Kidney glomerular epithelial cell (primary cell): ENCODE data around the gene CTTN.
"Not testable (repeated sequence)": the region's sequence is repeated elsewhere in the genome, so short reads cannot be mapped to it uniquely, and the experiment has no call there.

Experiments used
- DNase-seq: peaks from one replicate; lab custom pipeline; 2025; lab: John Stamatoyannopoulos, UW

Gene CTTN

DNA sequence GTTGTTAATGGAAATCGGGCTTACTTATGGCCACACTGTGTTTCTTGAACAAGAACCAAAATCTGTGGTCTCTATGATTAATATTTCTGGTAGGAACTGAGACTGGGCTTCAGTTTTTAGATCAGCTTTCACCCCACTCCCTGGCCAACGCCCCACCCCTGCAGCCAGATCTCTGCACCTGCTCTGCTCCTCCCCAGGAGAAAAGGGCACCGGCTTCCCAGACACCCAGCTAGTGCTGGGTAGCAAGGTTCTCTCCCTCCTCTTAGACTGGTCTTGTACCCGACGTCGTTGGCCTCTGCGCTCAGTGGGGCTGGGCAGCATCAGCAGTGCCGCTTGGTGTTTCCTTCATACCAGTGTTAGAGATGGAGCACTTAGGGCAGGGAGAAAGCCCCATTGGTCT lies 17.0 kb upstream of the CTTN start:
- DNase-seq, result no peak

DNA sequence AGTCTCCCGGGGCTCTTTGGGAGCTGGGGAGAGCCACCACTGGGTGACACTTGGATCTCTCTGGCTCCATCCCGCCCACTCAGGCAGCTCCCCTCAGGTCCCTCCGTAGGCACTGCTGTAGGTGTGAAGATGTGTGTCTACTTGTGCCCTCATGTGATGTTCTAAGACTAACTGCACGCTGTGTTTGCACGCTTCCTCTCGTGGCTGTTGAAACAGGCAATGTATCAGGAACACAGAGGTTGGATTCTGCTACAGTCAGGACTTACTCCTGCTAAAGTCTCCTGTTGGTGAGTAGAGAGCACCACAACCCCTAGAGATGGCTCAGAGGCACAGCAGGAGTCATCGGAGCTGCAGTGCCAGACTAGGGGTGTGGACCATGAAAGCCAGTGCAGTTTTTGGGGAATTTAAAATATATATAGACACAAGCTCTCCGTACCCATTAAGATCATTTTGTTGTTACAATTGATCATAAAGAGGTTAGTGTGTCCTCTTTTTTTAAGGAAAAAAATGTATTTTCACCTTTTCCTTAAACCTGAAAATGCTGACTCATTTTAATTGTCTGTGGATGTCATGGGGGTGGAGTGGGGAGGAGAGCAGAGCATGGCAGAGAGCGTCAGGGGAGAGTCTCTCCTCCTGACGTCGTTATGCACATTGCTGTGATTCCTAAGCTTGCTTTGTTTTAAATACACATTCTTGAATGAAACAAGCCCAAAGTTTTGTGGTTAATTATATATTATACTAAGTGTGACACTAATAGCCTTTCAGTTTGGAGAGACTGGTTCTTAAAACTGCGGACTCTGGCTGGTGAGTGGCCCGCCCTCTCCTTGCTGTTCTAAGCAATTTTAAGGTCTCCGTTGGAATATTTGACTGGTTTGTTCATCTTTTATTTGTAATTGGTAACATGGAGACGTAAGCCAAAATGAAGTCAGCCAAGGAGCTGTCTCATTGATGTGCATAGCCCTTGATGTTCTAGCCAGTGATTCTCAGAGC lies 16.2 kb upstream of the CTTN start:
- peak; percentile 64 for DNase-seq

DNA sequence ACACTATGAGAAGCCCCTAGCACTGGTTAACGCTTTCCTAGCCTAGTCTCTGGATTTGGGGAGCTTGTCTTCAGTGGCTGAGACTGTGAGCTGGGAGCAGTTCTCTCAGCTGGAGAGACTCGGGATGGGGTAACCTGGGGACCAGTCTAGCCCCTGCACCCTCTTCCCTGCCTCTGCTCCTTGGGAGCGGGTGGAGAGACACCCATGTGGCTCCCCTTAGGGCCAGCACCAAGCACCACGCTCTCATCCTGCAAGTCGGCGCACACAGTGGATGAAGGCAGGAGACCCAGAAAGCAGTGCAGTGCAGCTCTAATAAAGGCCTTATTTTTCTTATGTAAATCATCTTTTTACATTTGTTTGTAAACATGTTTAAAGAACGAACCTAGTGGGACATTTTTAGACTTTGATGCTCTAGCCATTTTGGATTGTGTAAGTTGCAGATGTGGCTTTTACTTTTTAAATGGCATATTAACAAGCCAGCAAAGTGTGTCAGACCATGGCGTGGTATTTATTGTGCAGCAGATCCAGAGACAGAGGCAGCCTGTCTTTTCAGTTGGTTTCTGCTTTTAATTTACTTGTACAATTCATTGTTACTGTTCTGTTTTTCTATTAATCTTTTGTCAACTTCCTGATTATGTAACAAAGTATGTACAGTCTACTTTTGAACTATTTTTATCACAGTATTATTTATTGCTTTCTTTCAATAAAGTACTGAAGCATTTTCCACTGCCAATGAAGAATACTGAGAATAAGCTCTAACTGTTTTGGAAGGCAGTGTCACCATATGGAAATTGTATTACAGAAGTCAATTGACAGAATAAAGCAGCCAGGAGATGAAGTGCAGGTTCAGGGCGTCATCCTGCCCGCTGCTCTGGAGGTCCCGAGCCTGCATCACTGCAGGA lies 14.4 kb upstream of the CTTN start:
- DNase-seq, result no peak

DNA sequence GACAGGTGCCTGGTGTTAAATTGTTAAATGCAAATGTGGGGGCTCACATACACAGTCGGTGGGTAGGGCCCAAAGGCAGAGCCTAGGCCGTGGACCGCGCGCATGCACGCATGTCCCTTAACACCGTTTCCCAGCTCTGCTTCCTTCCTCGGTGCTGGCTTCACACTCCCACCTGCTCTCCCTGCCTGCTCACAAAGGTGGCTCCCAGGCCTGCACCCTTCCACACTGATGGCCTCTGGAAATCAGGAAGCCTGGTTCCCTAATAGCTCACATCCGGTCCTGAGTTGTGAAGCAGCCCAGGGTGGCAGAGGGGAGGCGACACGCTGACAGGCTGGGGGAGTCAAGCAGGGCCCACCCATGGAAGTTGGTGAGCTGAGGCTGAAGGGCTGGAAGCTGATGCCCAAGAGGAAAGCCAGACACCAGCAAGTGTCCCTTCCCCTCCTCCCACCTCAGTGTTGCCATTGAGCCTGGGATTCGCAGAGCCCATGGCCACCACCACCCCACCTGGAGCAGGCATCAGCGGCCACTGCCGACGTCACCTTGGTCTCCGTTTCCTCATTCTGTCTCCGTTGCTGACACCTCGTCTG lies 13.7 kb upstream of the CTTN start:
- DNase-seq, result no peak

DNA sequence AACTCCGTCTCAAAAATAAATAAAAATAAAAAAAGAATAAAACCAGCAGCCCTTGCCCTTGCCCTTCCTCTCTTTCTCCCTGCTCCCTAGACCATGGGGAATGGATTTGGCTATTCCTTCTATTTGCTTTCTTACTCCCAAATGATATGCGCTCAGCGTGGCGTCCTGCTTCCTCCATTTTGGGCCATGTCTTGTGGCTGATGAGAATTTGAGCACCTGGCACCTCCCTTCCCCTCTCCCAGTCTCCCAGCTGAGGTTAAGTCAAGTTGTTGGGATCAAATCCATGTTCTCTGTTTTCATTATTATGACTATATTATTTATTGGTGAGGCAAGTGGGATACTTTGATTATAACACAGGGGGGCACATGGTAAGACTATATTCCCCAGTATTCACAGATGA lies 10.8 kb upstream of the CTTN start:
- DNase-seq, result no peak

DNA sequence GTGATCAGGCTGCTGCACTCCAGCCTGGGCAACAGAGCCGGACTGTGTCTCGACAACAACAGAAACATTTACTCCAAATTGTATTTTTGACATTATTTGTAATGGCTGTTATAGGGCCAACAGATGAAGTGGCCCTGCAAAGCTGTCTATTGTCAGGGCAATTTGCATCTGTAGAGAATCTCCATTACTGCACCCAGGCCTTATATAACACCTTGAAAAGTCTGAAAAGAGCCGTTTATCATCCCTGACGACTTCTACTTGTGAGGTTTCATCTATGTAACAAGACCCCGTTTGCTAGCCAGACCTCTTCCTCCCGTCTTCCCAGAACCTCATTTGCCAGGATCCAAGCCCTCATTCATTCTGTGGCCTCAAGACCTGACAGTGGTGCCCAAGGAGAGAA lies 9.1 kb upstream of the CTTN start:
- DNase-seq, result no peak

DNA sequence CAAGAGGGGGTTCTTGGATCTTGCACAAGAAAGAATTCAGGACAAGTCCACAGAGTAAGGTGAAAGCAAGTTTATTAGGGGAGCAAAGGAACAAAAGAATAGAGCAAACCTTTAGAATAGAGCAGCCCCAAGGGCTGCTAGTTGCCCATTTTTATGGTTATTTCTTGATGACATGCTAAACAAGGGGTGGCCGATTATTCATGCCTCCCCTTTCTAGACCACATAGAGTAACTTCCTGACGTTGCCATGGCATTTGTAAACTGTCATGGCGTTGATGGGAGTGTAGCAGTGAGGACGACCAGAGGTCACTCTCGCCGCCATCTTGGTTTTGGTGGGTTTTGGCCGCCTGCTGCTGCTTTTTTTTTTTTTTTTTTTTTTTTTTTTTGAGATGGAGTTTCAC lies 7.4 kb upstream of the CTTN start:
- not testable (repeated sequence) for DNase-seq

DNA sequence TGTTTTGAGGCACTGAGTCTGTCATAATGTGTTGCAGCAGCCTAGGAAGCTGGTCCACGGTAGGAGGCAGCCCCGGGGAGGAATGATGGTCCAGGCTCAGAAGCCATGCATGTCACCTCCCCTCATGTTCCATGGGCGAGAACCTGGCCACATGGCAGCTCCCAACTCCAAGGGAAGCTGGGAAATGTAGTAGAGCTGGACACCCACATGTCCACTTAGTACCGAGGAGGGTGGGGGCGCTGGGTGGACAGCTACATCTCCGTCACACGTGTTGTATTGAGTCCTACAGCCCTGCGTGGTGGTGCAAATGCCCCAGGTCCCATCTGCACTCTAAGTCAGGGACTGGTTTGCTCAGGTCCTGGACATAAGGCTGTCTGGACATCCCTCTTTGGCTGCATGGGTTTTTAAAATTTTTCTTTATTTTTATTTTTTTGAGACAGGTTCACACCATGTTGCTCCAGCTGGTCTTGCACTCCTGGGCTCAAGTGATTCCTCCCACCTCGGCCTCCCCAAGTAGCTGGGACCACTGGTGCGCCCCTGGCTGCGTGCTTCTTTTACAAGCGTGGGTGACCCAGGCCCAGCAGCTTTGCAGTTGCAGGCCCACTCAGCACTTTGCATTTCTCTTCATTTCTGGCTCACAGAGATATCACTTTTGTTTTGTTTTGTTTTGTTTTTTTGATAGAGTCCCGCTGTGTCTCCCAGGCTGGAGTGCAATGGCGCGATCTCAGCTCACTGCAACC lies 3.9 kb upstream of the CTTN start:
- no peak for DNase-seq

DNA sequence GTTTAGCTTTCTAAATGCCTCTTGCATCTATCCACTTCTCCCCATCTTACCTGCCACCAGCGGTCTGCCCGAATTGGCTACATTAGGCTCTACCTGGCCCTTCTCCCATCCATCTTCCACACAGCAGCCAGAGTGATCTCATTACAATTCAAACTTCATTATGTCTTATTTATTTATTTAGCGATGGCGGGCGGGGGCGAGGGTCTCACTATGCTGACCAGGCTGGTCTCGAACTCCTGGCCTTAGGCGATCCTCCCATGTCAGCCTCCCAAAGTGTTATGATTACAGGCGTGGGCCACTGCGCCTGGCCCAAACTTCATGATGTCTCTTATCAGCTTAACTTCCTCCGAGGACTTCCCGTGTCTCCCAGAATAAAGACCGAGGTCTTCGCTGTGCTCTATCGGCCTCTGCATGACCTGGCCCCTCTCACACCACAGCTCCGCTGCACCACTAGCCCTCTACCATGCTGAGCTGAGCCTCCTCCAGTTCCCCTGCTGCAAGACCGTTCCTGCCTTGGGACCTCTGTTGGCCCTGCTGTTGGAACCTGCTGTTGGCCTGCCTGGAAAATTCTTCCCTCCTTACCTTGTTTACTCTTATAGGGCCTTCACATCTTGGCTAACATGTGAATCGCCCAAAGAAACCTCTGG lies 870 bp upstream of the CTTN start:
- no peak for DNase-seq

DNA sequence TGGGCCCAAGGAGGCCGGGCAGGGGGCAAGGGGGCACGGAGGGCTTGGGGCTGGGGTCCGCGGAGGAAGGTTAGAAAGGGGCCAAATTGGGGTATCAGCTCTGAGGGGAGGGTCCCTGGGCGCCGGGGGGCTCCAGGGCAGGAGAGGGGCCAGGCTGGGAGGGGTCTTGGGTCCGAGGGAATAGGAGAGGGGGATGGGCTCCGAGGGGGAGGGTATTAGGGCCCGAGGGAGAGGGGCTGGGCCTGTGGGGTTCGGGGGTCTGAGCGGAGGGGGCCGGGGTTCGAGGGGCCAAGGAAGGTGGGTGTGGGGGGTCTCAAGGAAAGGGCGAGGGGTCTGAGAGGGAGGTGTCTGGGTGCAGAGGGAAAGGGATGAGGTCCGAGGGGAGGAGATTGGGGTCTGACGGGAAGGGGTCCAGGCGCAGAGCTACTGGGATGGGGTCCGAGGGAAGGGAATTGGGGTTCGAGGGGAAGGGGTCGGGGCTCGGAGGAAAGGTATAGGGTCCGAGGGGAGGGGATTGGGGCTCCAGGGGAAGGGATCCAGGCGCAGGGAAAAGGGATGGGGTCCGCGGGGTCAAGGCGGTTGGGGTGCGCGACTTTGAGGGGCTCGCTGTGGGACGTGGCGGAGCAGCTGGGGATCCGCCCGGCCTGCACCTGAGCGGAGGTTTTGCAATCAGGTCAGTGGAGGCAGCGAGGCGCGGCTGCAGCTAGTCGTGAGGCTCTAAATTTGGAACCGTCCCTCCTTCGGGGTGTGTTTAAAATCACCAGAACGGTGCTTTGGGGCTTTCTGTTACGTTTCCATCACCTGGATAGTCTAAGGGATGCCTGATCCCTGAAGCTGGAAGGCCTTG lies 728 bp downstream of the CTTN start:
- DNase-seq, result no peak

DNA sequence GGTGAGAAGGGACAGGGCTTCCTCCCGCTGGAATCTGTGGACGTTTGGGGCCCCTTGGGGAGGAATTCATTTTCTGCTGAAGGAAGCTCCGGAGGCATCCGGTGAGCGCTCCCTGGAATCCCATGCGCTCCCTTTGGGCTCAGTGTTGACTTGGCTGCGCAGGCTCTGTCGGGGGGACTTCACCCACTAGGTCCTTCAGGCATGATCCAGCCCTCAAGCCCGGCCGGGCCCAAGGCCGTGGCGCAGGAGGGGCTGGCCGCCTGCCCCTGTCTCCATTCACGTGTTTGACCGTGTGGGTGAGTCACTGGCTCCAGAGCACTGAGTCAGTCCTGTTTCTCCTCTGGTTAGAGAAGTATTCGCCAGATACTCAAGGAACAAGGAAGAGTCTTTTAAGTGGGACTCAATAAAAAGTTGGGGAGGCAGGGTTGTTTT lies 1.4 kb downstream of the CTTN start:
- peak; percentile 82 for DNase-seq

DNA sequence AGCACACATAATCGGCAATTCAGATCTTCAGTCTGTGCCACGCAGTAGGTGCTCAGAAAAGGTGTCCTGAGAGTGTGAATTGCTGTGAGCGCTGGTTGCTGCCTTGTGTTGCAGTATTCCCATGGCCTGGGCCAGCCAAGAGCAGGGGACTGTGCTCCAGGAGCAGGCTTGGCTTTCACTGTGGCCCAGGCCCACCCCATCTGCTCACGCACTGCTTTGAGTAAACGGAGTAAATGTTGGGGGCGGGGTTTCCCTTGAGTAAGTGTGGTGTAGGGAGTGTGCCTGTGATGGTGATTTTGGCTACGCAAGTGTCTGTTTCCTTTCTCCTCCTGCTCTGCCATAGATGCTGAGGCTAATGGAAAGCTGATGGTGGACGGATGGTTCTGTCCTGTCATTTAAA lies 2.3 kb downstream of the CTTN start:
- no peak for DNase-seq

DNA sequence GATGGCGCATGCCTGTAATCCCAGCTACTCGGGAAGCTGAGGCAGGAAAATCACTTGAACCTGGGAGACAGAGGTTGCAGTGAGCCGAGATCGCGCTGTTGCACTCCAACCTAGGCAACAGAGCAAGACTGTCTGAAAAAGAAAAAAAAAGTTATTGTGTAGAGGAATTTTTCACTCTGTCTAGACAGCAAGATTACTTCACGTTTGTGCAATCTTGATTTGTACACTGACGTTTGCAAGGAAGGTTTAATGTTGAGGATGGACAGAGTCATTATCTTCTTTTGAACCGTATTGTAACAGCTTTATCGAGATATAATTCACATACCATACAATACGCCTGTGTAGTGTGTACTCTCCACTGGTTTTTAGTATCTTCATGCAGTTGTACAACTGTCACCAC lies 3.7 kb downstream of the CTTN start:
- DNase-seq, result no peak

DNA sequence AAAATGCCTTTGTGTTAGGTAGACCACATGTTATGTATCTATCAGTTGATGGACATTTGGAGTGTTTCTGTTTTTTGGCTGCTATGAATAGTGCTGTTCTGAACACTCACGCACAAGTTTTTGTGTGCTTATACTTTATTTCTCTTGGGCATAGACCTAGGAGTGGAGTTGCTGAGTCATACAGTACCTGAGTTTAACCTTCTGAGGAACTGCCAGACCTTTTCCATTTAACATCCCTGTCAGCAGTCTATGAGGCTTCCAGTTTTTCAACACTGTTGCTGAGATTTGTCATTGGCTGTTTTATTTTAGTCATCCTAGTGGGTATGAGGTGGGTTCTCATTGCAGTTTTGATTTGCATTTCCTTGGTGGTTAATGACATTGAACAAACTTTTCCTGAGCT lies 4.4 kb downstream of the CTTN start:
- no peak for DNase-seq

DNA sequence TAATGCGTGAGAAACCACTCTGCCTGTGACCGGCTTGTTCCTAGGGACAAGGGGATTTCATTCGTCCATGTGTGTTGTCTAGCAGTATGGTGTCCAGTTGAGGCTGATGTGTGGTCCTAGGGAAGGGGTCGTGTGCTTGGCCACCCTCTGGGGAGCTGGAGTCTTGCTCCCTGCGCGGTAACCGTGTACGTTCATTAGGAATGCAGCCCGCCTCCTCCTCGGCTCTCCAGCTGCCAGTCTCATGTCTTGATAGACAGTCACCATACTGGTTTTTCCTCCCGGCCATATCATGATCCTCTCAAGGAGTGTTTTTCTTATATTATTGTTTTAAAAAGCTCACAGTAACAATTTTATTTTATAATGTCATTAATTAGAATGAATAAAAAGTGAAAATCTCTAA lies 5.9 kb downstream of the CTTN start:
- no peak for DNase-seq

DNA sequence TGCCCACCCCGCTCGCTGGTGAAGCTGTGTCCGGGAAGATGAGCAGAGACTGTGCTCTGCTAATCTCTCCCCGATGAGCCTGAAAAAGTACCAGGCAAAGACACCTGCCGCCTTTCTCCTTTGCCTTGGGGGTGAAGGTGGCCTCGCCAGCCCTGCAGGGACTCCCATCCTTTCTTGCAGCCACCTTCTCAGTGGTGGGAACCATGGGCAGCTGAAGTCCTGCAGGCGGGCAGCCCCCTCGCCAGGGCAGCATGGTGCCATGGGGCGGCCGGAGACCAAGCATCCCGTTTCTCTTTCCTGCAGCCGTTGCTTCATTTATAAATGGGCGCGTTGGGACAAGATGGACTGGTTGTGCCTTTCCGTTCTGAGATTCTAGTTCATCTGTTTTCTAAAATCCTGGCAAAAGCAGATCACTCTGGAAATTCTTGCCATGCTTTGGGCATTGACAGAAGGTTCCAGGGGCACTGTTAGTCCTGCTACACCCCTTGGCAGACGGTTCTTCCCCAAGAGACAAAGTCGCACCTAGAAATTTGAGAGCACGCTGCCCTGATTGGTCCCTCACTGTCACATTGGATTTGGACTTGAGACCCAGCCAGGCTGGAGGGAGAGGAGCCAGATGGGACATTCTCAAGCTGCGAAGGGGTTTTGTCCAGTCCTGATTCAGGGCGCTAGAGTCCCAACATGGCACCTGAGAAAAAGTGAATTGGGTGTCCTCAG lies 7.5 kb downstream of the CTTN start:
- no peak for DNase-seq

DNA sequence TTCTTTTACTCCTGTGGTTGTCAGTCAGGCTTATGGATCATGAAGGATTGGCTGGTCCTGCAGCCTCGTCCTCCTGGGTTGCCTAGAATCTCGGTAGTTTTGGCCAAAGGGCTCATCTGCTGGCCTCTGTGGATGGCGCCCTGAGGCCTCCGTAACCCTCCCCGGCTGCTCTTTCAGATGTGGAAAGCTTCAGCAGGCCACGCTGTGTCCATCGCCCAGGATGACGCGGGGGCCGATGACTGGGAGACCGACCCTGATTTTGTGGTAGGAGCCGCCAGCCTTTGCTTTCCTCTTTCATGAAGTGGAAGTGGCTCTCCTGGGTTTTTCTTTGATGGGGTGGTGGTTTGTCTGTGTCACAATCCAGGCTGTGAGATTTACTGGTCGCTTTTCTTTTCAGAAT lies 8.8 kb downstream of the CTTN start:
- no peak for DNase-seq

DNA sequence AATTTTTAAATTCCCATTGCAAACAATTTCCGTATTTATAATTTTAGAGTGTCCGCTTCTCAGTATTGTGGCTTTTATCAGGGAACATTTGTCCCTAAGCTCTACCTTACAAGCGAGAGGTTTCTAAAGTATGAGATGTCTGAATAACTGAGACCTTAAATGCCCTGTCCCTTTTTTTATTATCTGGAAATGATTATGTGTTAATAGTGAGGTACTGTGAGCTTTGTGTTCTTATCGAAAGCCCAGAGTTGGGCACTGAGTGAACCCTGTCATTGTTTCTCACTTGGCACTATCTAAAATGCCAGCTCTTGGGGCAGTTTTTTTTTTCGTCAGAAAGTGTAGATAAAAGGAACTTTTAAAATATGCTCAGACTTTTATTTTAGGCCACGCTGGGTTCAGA lies 9.5 kb downstream of the CTTN start:
- DNase-seq, result no peak

DNA sequence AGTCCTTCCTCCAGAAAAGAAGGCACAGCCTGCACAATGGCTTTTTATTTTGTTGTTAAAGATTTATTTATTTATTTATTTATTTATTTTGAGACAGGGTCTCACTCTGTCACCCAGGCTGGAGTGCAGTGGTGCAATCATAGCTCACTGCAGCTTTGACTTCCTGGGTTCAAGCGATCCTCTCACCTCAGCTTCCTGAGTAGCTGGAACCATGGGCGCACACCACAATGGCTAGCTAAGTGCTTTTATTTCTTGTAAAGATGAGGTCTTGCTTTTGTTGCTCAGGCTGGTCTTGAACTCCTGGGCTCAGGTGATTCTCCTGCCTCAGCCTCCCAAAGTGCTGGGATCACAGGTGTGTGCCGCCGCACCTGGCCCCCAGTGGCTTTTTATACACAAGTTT lies 10.0 kb downstream of the CTTN start:
- not testable (repeated sequence) for DNase-seq

DNA sequence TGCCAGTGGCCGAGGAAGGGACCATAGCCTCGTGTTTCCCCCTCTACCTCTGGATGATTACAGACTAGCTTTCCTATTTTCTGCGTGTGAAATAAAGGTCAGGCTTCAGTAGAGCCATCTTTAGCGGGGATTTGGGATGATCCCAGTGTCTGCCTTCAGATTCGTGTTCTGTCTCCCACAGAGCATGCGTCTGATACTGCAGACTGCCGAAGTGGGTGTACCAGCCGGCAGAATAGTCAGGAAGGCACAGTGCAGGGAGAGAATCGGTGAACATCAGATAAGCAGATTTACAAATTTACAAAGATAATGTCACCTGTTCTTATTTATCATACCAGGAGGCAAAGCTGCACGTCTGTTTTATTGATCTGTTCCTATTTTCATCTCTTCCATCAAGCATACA lies 11.1 kb downstream of the CTTN start:
- DNase-seq, result no peak
